A549 (cell line): ENCODE results near the gene BPNT1. TPM values are rescaled to one million over a fixed set of nuclear protein-coding genes. Genes with fewer than 3 reads are reported as not detected.
A peak's percentile ranks its signal among the peaks of the same experiment; 100 is the strongest.

ENCODE experiments used
- ATAC-seq, 2 experiments: fragments of 200-7000 bp in 1 of 2; fragments of >200 bp in 1 of 2; cut with Nextera tagmentation in 1 of 2; cut with Tn5 transposase in 1 of 2; 3 replicates each; pipeline versions ENCODE4 v1.8.0 to v1.9.1; 2018 to 2020; ENCODE audit warnings: mild to moderate bottlenecking in 1 of 2, moderate library complexity in 1 of 2
- CTCF ChIA-PET: fragments of 300-600 bp; sonication (Branson Sonifier 250); formaldehyde crosslinking; extraction: SDS; loops from one replicate; lab custom pipeline; 2021; ENCODE audit warnings: antibody characterized with exemption, inconsistent platforms; lab: Yijun Ruan, JAX
- POLR2A ChIA-PET: fragments of 350-600 bp; formaldehyde crosslinking; extraction: SDS; loops from one replicate; lab custom pipeline; 2021; ENCODE audit warnings: antibody characterized with exemption, inconsistent platforms; lab: Yijun Ruan, JAX
- DNase-seq, 2 experiments: peaks; one replicate each; pipeline versions ENCODE4 v3.0.0 to v3.0.0-alpha.2; 2011 to 2016; ENCODE audit warnings: low read depth in 1 of 2, low spot score in 1 of 2
- FAIRE-seq: peaks from 2 replicates; lab custom pipeline; 2011; peaks lifted over from hg19 to GRCh38; lab: Jason Lieb, UNC
- H3K27ac ChIP-seq, 2 experiments: fragments of >200 bp; sonication (Bioruptor Twin); formaldehyde crosslinking; 3 replicates each; pipeline ENCODE4 v1.5.1; 2016 to 2017
- H3K4me1 ChIP-seq: fragments of >200 bp; sonication (Bioruptor Twin); formaldehyde crosslinking; 3 replicates; pipeline ENCODE4 v1.6.1; 2016
- H3K4me2 ChIP-seq: fragments of >200 bp; sonication (Bioruptor Twin); formaldehyde crosslinking; 3 replicates; pipeline ENCODE4 v1.6.1; 2016
- H3K4me3 ChIP-seq: fragments of >200 bp; sonication (Bioruptor Twin); formaldehyde crosslinking; 3 replicates; pipeline ENCODE4 v1.5.1; 2016
- H3K9me3 ChIP-seq: fragments of >200 bp; sonication (Bioruptor Twin); formaldehyde crosslinking; 3 replicates; pipeline ENCODE4 v1.6.1; 2016
- BHLHE40 ChIP-seq: IDR thresholded peaks from 2 replicates; pipeline ENCODE4 v1.6.1; 2012; ENCODE audit warnings: low read depth, low read length, inconsistent platforms
- CBX2 ChIP-seq: fragments of 200-600 bp; sonication (generic); IDR thresholded peaks from 2 replicates; pipeline ENCODE4 v1.6.1; 2016; ENCODE audit warnings: low read depth, mild to moderate bottlenecking, borderline replicate concordance
- EHF ChIP-seq: fragments of 250-450 bp; sonication (Bioruptor Pico); IDR thresholded peaks from 2 replicates; pipeline ENCODE4 v1.5.0; 2020; ENCODE audit warnings: mild to moderate bottlenecking
- EHMT2 ChIP-seq: fragments of 200-600 bp; sonication (generic); IDR thresholded peaks from 2 replicates; pipeline ENCODE4 v1.6.1; 2016; ENCODE audit warnings: antibody characterized with exemption, low read depth, mild to moderate bottlenecking, moderate library complexity
- ESRRA ChIP-seq: fragments of 150-350 bp; IDR thresholded peaks from 2 replicates; pipeline ENCODE4 v1.6.1; 2014; ENCODE audit warnings: mild to moderate bottlenecking, low read length, borderline replicate concordance
- FOXS1 ChIP-seq: fragments of 250-450 bp; sonication (Bioruptor Pico); IDR thresholded peaks from 2 replicates; pipeline ENCODE4 v1.5.0; 2020; ENCODE audit warnings: mild to moderate bottlenecking, moderate library complexity
- GATA3 ChIP-seq: IDR thresholded peaks from 2 replicates; pipeline ENCODE4 v1.6.1; 2012; ENCODE audit warnings: borderline replicate concordance
- HOXA7 ChIP-seq: fragments of 250-450 bp; sonication (Bioruptor Pico); IDR thresholded peaks from 2 replicates; pipeline ENCODE4 v1.5.0; 2020; ENCODE audit warnings: mild to moderate bottlenecking, moderate library complexity
- HOXB5 ChIP-seq: fragments of 250-450 bp; sonication (Bioruptor Pico); IDR thresholded peaks from 2 replicates; pipeline ENCODE4 v1.5.0; 2020; ENCODE audit warnings: mild to moderate bottlenecking, moderate library complexity
- JUN ChIP-seq, 2 experiments: fragments of >200 bp; sonication (Bioruptor Twin); formaldehyde crosslinking; IDR thresholded peaks; 2 replicates in 1 of 2; 3 replicates in 1 of 2; pipeline ENCODE4 v1.6.1; 2016 to 2017
- KDM1A ChIP-seq: fragments of 200-600 bp; sonication (generic); IDR thresholded peaks from 2 replicates; pipeline ENCODE4 v1.6.1; 2016; ENCODE audit warnings: low read depth, mild to moderate bottlenecking
- KDM5A ChIP-seq: fragments of 200-600 bp; sonication (generic); IDR thresholded peaks from 2 replicates; pipeline ENCODE4 v1.6.1; 2016; ENCODE audit warnings: antibody characterized with exemption, mild to moderate bottlenecking
- MAX ChIP-seq: IDR thresholded peaks from 2 replicates; pipeline ENCODE4 v1.6.1; 2012
- MYC ChIP-seq: IDR thresholded peaks from 2 replicates; pipeline ENCODE4 v1.6.1; 2012; ENCODE audit warnings: mild to moderate bottlenecking, inconsistent platforms, low read length, improper control_type of control experiment, borderline replicate concordance
- PBX3 ChIP-seq: IDR thresholded peaks from 2 replicates; pipeline ENCODE4 v1.6.1; 2012
- PHF8 ChIP-seq: fragments of 200-600 bp; sonication (generic); IDR thresholded peaks from 2 replicates; pipeline ENCODE4 v1.6.1; 2016; ENCODE audit warnings: low read depth, mild to moderate bottlenecking, antibody characterized with exemption, moderate library complexity, borderline replicate concordance
- POLR2A ChIP-seq: IDR thresholded peaks from 2 replicates; pipeline ENCODE4 v1.6.1; 2012; ENCODE audit warnings: mild to moderate bottlenecking, low read length
- POLR2AphosphoS2 ChIP-seq: conservative IDR thresholded peaks from 2 replicates; pipeline ENCODE4 v1.6.1; 2012; ENCODE audit warnings: low read length, improper control_type of control experiment, inconsistent platforms
- RFX5 ChIP-seq: fragments of 450-650 bp; IDR thresholded peaks from 2 replicates; pipeline ENCODE4 v1.7.1; 2014; ENCODE audit warnings: antibody characterized with exemption, mild to moderate bottlenecking, moderate library complexity
- SREBF2 ChIP-seq: fragments of 450-650 bp; IDR thresholded peaks from 2 replicates; pipeline ENCODE4 v1.6.1; 2014; ENCODE audit warnings: mild to moderate bottlenecking, moderate library complexity
- ZFP36 ChIP-seq: fragments of 450-650 bp; IDR thresholded peaks from 2 replicates; pipeline ENCODE4 v1.6.1; 2014; ENCODE audit warnings: borderline replicate concordance; ENCODE audit not compliant: partially characterized antibody
- ZSCAN20 ChIP-seq: fragments of 250-450 bp; sonication (Bioruptor Pico); IDR thresholded peaks from 2 replicates; pipeline ENCODE4 v1.8.0; 2022; ENCODE audit warnings: mild to moderate bottlenecking, moderate library complexity
- WGBS: methylation state at CpG from one replicate; pipeline ENCODE4 v1.1.6; 2017; ENCODE audit errors: missing lambda C conversion rate; 5-methylcytosine and 5-hydroxymethylcytosine counted together
- polyA plus RNA-seq, 4 experiments: library from polyadenylated mRNA; depleted of rRNA in 3 of 4; stranded (reverse); fragments of >200 nt; fragmentation: RNase III in 1 of 4; extraction: RNeasy Plus Mini Kit Qiagen cat#74134 plus additional on column Dnase treatment in 1 of 4; gene quantifications; 2 replicates in 3 of 4; 3 replicates in 1 of 4; pipeline ENCODE4 v1.2.3, GENCODE V29; 2011 to 2017

The BPNT1 gene
- polyA plus RNA-seq, 2 of the 4 experiments (the other 2 are of a cell fraction): 27.0 to 43.5 TPM

- TF ChIP-seq EHMT2: no peak
- TF ChIP-seq RFX5: no peak
- no peak for TF ChIP-seq KDM1A
- no peak for TF ChIP-seq ESRRA
- TF ChIP-seq EHF (CRISPR knock-in tag): no peak
- TF ChIP-seq, all 56 proteins: peak for 0
These were observed 10.2 kb upstream of the BPNT1 start for GRCh38 chr1:220099826-220100225.

GRCh38 chr1:220094016-220094911 is 4.7 kb upstream of the BPNT1 start, which contains the start of gene IARS2:
TSS of gene IARS2 (plus strand) at chr1:220094132. CDS start at chr1:220094217, 85 bp downstream.
- CTCF ChIA-PET: no interaction called here

More at GRCh38 chr1:220099826-220100225, 10.2 kb upstream of the BPNT1 start:
- no peak overlapping the region for H3K4me3 ChIP-seq
- ChIA-PET POLR2A (no interaction called here), CTCF (interaction anchor here (1.1 kb wide), 2 partner anchors 25 to 54 kb away, joined by 3 read pairs; partner anchors contain the start of gene EPRS1)
- ATAC-seq: no peak
- H3K9me3 ChIP-seq: no peaks in the 10 kb centered on the region
- FAIRE-seq: no peak
- peaks cover 10% of the 10 kb centered on the region for H3K4me1 ChIP-seq
- no peak overlapping the region for H3K4me2 ChIP-seq
- DNase-seq: no peak
- no peak overlapping the region for H3K27ac ChIP-seq

GRCh38 chr1:220093361-220094015 is 3.9 kb upstream of the BPNT1 start:
- no peak for TF ChIP-seq PHF8
- TF ChIP-seq POLR2AphosphoS2: no peak
- no peak for TF ChIP-seq SREBF2
- TF ChIP-seq FOXS1: no peak
- TF ChIP-seq CBX2: no peak
- TF ChIP-seq PBX3: no peak
- TF ChIP-seq ZFP36: no peak
- no peak for TF ChIP-seq KDM5A
- no peak for TF ChIP-seq BHLHE40
- TF ChIP-seq HOXB5 (CRISPR knock-in tag): no peak
- TF ChIP-seq EHMT2: no peak
- DNase-seq: no peak
- no peak for ATAC-seq
- Histone ChIP-seq H3K9me3 (no peaks in the 10 kb centered on the region), H3K27ac (no peak overlapping the region), H3K4me2 (peak overlapping the region; percentile 60), H3K4me1 (peaks cover 15% of the 10 kb centered on the region), H3K4me3 (peak overlapping the region; percentile 81)
- no peak for FAIRE-seq
- ChIA-PET POLR2A (no interaction called here), CTCF (interaction anchor here (1.2 kb wide), 1 partner anchor 29 kb away, joined by 3 read pairs; no protein-coding TSS in a partner anchor)
- WGBS: 17% methylated on average over 12 of the region's 12 CpGs

More at GRCh38 chr1:220094016-220094911, 4.7 kb upstream of the BPNT1 start, which contains the start of gene IARS2:
- peak within 1 kb of the TSS; percentile 87 to 97 for H3K27ac ChIP-seq
- TF ChIP-seq GATA3 (no peak), KDM5A (peak; percentile 43; the same call in 1 of the 2 replicates), ZSCAN20 (no peak), POLR2A (peak; percentile 86), MAX (peak; percentile 74; the same call in 1 of the 2 replicates), PHF8 (peak; percentile 90), JUN (IDR thresholded peaks at IDR 0.05) (peak in 1 of 2 experiments; percentile 84; a peak in 3 of 5 replicates), HOXA7 (CRISPR knock-in tag) (no peak), MYC (peak; percentile 27; the same call in 1 of the 2 replicates)
- ATAC-seq (peak; percentile 87), FAIRE-seq (no peak), DNase-seq (peak; percentile 83 to 87)
- 3% methylated on average over 32 of the region's 73 CpGs for WGBS
- H3K4me3 ChIP-seq: peak within 1 kb of the TSS; percentile 81
- POLR2A ChIA-PET: interaction anchor here (0.5 kb wide), 1 partner anchor 53 kb away, joined by 8 read pairs; no protein-coding TSS in a partner anchor
- H3K4me2 ChIP-seq: peak within 1 kb of the TSS; percentile 79
- peaks cover 15% of the 10 kb centered on the region for H3K4me1 ChIP-seq
- H3K9me3 ChIP-seq: no peaks in the 10 kb centered on the region
